Measurements from ENCODE around the gene RPS19.
A peak's percentile ranks its signal among the peaks of the same experiment; 100 is the strongest.
"Not testable (repeated sequence)": the region's sequence is repeated elsewhere in the genome, so short reads cannot be mapped to it uniquely, and the experiment has no call there.

The RPS19 gene

GRCh38 chr19:41912899-41913537, 53.0 kb downstream of the RPS19 start:
- TF ChIP-seq POLR2AphosphoS5 (IDR thresholded peaks at IDR 0.05; ENCODE audit: low read depth, low read length) (no peak), POLR2A (IDR thresholded peaks at IDR 0.05; ENCODE audit: low read depth, low read length) (no peak), TAF1 (IDR thresholded peaks at IDR 0.05; ENCODE audit: borderline replicate concordance, low read depth, low read length) (no peak)
- FAIRE-seq = no peak
- no peak for DNase-seq (ENCODE audit: insufficient read length)

GRCh38 chr19:41913538-41914423, 53.7 kb downstream of the RPS19 start:
- FAIRE-seq (no peak), DNase-seq (ENCODE audit: insufficient read length) (no peak)
- TF ChIP-seq POLR2A (IDR thresholded peaks at IDR 0.05; ENCODE audit: low read depth, low read length) = no peak

GRCh38 chr19:41914424-41914834, 54.4 kb downstream of the RPS19 start:
- not testable (repeated sequence) for FAIRE-seq; DNase-seq (ENCODE audit: insufficient read length)

- no peak for DNase-seq (ENCODE audit: insufficient read length)
- FAIRE-seq = no peak
- no peak for TF ChIP-seq POLR2AphosphoS5 (IDR thresholded peaks at IDR 0.05; ENCODE audit: low read depth, low read length)
Observed at GRCh38 chr19:41915021-41915775, 55.1 kb downstream of the RPS19 start.

GRCh38 chr19:41915776-41916414, 55.8 kb downstream of the RPS19 start:
- TF ChIP-seq POLR2AphosphoS5 (IDR thresholded peaks at IDR 0.05; ENCODE audit: low read depth, low read length) = no peak
- no peak for TF ChIP-seq POLR2A (IDR thresholded peaks at IDR 0.05; ENCODE audit: low read depth, low read length)
- TF ChIP-seq TAF1 (IDR thresholded peaks at IDR 0.05; ENCODE audit: borderline replicate concordance, low read depth, low read length) = no peak
- FAIRE-seq (peak; percentile 74), DNase-seq (ENCODE audit: insufficient read length) (no peak)

- TF ChIP-seq TAF1 (IDR thresholded peaks at IDR 0.05; ENCODE audit: borderline replicate concordance, low read depth, low read length) (no peak), POLR2AphosphoS5 (IDR thresholded peaks at IDR 0.05; ENCODE audit: low read depth, low read length) (no peak), POLR2A (IDR thresholded peaks at IDR 0.05; ENCODE audit: low read depth, low read length) (no peak)
- FAIRE-seq = no peak
- DNase-seq (ENCODE audit: insufficient read length) = no peak
Observed at GRCh38 chr19:41917676-41918075, 57.6 kb downstream of the RPS19 start.

GRCh38 chr19:41918095-41918494, 58.0 kb downstream of the RPS19 start:
- FAIRE-seq = no peak
- TF ChIP-seq POLR2AphosphoS5 (IDR thresholded peaks at IDR 0.05; ENCODE audit: low read depth, low read length) (no peak), TAF1 (IDR thresholded peaks at IDR 0.05; ENCODE audit: borderline replicate concordance, low read depth, low read length) (no peak), POLR2A (IDR thresholded peaks at IDR 0.05; ENCODE audit: low read depth, low read length) (no peak)
- DNase-seq (ENCODE audit: insufficient read length) = no peak

GRCh38 chr19:41918653-41919244, 58.7 kb downstream of the RPS19 start:
- no peak for TF ChIP-seq POLR2A (IDR thresholded peaks at IDR 0.05; ENCODE audit: low read depth, low read length)
- no peak for TF ChIP-seq POLR2AphosphoS5 (IDR thresholded peaks at IDR 0.05; ENCODE audit: low read depth, low read length)
- TF ChIP-seq TAF1 (IDR thresholded peaks at IDR 0.05; ENCODE audit: borderline replicate concordance, low read depth, low read length) = no peak
- no peak for DNase-seq (ENCODE audit: insufficient read length)
- FAIRE-seq = no peak

- no peak; the same call in 1 of the 2 replicates for TF ChIP-seq POLR2AphosphoS5 (IDR thresholded peaks at IDR 0.05; ENCODE audit: low read depth, low read length)
- no peak for TF ChIP-seq POLR2A (IDR thresholded peaks at IDR 0.05; ENCODE audit: low read depth, low read length)
- no peak for TF ChIP-seq TAF1 (IDR thresholded peaks at IDR 0.05; ENCODE audit: borderline replicate concordance, low read depth, low read length)
- FAIRE-seq (peak; percentile 5), DNase-seq (ENCODE audit: insufficient read length) (no peak)
Observed at GRCh38 chr19:41919948-41920712, 60.1 kb downstream of the RPS19 start.

- FAIRE-seq = no peak
Observed at GRCh38 chr19:41920882-41921576, 61.0 kb downstream of the RPS19 start.

More at GRCh38 chr19:41920882-41921576, 61.0 kb downstream of the RPS19 start:
- TF ChIP-seq POLR2AphosphoS5 (IDR thresholded peaks at IDR 0.05; ENCODE audit: low read depth, low read length) = no peak
- TF ChIP-seq POLR2A (IDR thresholded peaks at IDR 0.05; ENCODE audit: low read depth, low read length) = no peak
- TF ChIP-seq TAF1 (IDR thresholded peaks at IDR 0.05; ENCODE audit: borderline replicate concordance, low read depth, low read length) = no peak
- DNase-seq (ENCODE audit: insufficient read length) = no peak

Measured in GM12892 (cell line).